Upper lobe of right lung (tissue), 1 donor: ENCODE measurements around the gene CRELD2. TPM values are rescaled to one million over a fixed set of nuclear protein-coding genes. Genes with fewer than 3 reads are reported as not detected.

ENCODE experiments used
- ATAC-seq: fragments of 200-7000 bp; cut with Tn5 transposase; one replicate; pipeline ENCODE4 v1.9.1; 2020; ENCODE audit warnings: mild to moderate bottlenecking, moderate library complexity
- DNase-seq: peaks from one replicate; pipeline ENCODE4 v3.0.0-alpha.2; 2020
- H3K27ac ChIP-seq: fragments of 200-600 bp; one replicate; pipeline ENCODE4 v1.8.0; 2022
- H3K27me3 ChIP-seq: fragments of 200-600 bp; one replicate; pipeline ENCODE4 v1.8.0; 2022; ENCODE audit warnings: mild to moderate bottlenecking
- H3K36me3 ChIP-seq: fragments of 200-600 bp; one replicate; pipeline ENCODE4 v1.8.0; 2022
- H3K4me1 ChIP-seq: fragments of 200-600 bp; one replicate; pipeline ENCODE4 v1.8.0; 2022
- H3K4me3 ChIP-seq: fragments of 200-600 bp; one replicate; pipeline ENCODE4 v1.8.0; 2022; ENCODE audit warnings: mild to moderate bottlenecking
- H3K9me3 ChIP-seq: fragments of 200-600 bp; one replicate; pipeline ENCODE4 v1.8.0; 2022
- CTCF ChIP-seq: fragments of 200-600 bp; IDR thresholded peaks from one replicate; pipeline ENCODE4 v1.8.0; 2022; ENCODE audit warnings: antibody characterized with exemption
- intact Hi-C: fragments of 100-400 bp; cut with DNase I; formaldehyde crosslinking; loops from one replicate; pipeline ENCODE4 v1.11.0; 2022
- total RNA-seq: library from RNA; stranded (reverse); fragmentation: NEBNext Ultra II Directional; extraction: Animal tissue kit (Norgen Biotek cat#: 25700); gene quantifications from one replicate; pipeline ENCODE4 v1.2.1, GENCODE V29; 2021
- donor health status: DM: no; HTN: yes; CAD: no; lungs with severe emphysema.

CRELD2 gene
- total RNA-seq, 1 donor from 2014 or later, result 44.2 TPM

GRCh38 chr22:49905465-49905864, 13.0 kb upstream of the CRELD2 start:
- no peak for DNase-seq
- Histone ChIP-seq H3K27me3 (no peaks in the 10 kb centered on the region), H3K4me1 (no peaks in the 10 kb centered on the region), H3K4me3 (no peak overlapping the region), H3K36me3 (peaks cover 66% of the 10 kb centered on the region), H3K27ac (no peak overlapping the region), H3K9me3 (no peaks in the 10 kb centered on the region)
- ATAC-seq, result no peak
- TF ChIP-seq CTCF, result no peak
- intact Hi-C loops, result no loop called here

GRCh38 chr22:49906071-49906798, 12.2 kb upstream of the CRELD2 start:
- peaks cover 72% of the 10 kb centered on the region for H3K36me3 ChIP-seq
- no peaks in the 10 kb centered on the region for H3K9me3 ChIP-seq
- no peak overlapping the region for H3K4me3 ChIP-seq
- ATAC-seq, result no peak
- H3K27me3 ChIP-seq, result no peaks in the 10 kb centered on the region
- peak; percentile 60 for DNase-seq
- intact Hi-C loops, result no loop called here
- no peak overlapping the region for H3K27ac ChIP-seq
- H3K4me1 ChIP-seq, result no peaks in the 10 kb centered on the region
- TF ChIP-seq CTCF, result no peak

GRCh38 chr22:49906799-49907290, 11.6 kb upstream of the CRELD2 start:
- Histone ChIP-seq H3K9me3 (no peaks in the 10 kb centered on the region), H3K4me1 (no peaks in the 10 kb centered on the region), H3K27me3 (no peaks in the 10 kb centered on the region), H3K4me3 (no peak overlapping the region), H3K27ac (no peak overlapping the region), H3K36me3 (peaks cover 72% of the 10 kb centered on the region)
- DNase-seq, result peak; percentile 57
- no peak for ATAC-seq
- TF ChIP-seq CTCF, result no peak
- intact Hi-C loops, result no loop called here

- intact Hi-C loops, result no loop called here
- Histone ChIP-seq H3K27ac (no peak overlapping the region), H3K36me3 (peaks cover 66% of the 10 kb centered on the region), H3K27me3 (no peaks in the 10 kb centered on the region), H3K4me3 (no peak overlapping the region), H3K9me3 (no peaks in the 10 kb centered on the region), H3K4me1 (no peaks in the 10 kb centered on the region)
- TF ChIP-seq CTCF, result no peak
- DNase-seq, result peak; percentile 55
- no peak for ATAC-seq
These were observed 10.6 kb upstream of the CRELD2 start for GRCh38 chr22:49907807-49908206.

- H3K36me3 ChIP-seq, result peaks cover 59% of the 10 kb centered on the region
- no peak for DNase-seq
These were observed 8.8 kb upstream of the CRELD2 start for GRCh38 chr22:49909476-49910205.

More at GRCh38 chr22:49909476-49910205, 8.8 kb upstream of the CRELD2 start:
- Histone ChIP-seq H3K9me3 (no peaks in the 10 kb centered on the region), H3K4me3 (no peak overlapping the region), H3K27me3 (no peaks in the 10 kb centered on the region), H3K27ac (no peak overlapping the region), H3K4me1 (no peaks in the 10 kb centered on the region)
- no peak for ATAC-seq
- no peak for TF ChIP-seq CTCF
- intact Hi-C loops, result no loop called here
